Measurements from ENCODE around the gene GPATCH1.
"Not testable (repeated sequence)": the region's sequence is repeated elsewhere in the genome, so short reads cannot be mapped to it uniquely, and the experiment has no call there.

Gene GPATCH1

GRCh38 chr19:33163481-33163880, 82.5 kb downstream of the GPATCH1 start:
- DNase-seq = no peak

DNA sequence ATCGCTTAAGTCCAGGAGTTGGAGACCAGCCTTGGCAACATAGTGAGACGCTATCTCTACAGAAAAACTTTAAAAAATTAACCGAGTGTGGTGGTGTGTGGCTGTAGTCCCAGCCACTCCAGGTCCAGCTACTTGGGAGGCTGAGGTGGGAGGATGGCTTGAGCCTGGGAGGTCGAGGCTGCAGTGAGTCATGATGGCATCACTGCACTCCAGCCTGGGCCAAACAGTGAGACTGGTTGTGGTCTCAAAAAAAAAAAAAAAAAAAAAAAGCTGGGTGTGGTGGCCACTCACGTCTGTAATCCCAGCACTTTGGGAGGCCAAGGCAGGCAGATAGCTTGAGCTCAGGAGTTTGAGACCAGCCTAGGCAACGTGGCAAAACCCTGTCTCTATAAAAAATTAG, 85.1 kb downstream of the GPATCH1 start:
- DNase-seq = not testable (repeated sequence)

GRCh38 chr19:33167438-33167837, 86.5 kb downstream of the GPATCH1 start:
- DNase-seq = no peak

GRCh38 chr19:33168528-33168927, 87.5 kb downstream of the GPATCH1 start:
- DNase-seq = no peak

- no peak for DNase-seq
Measured at GRCh38 chr19:33171222-33171795, 90.3 kb downstream of the GPATCH1 start.

GRCh38 chr19:33171916-33172359, 91.0 kb downstream of the GPATCH1 start:
- DNase-seq = peak; percentile 73

DNA sequence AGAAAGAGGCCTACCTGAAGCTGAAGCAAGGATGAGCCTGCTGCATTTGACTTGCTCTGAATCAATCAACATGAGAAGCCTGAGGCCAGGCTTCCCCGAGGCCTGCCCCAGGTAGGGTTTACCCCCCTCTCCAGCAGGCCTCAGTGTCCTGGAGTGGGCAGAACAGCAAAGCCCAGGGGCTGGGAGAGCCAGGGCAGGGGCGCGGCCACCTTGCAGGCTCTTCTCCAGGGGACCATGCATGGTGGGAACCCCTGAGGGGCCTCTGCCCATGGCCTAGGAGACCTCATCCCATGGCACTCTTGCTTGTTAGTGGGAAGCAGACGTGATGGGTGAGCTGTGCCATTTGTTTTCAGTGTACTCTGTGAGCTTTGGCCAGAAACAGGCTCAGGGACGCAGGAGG, 93.2 kb downstream of the GPATCH1 start:
- DNase-seq = no peak

GRCh38 chr19:33175156-33175782, 94.3 kb downstream of the GPATCH1 start:
- no peak for DNase-seq

- DNase-seq = peak; percentile 31
Measured at GRCh38 chr19:33175886-33176669, 95.1 kb downstream of the GPATCH1 start.

GRCh38 chr19:33176670-33177416, 95.9 kb downstream of the GPATCH1 start:
- peak; percentile 99 for DNase-seq

- DNase-seq = no peak
Measured at GRCh38 chr19:33177417-33177979, 96.5 kb downstream of the GPATCH1 start.

Measured in fibroblast of skin of abdomen (primary cell).